ENCODE data around the gene SEMA3C. TPM values are rescaled to one million over a fixed set of nuclear protein-coding genes. Genes with fewer than 3 reads are reported as not detected.
A peak's percentile ranks its signal among the peaks of the same experiment; 100 is the strongest.

Gene SEMA3C
- total RNA-seq, 1 donor from 2014 or later = 71.7 TPM

DNA sequence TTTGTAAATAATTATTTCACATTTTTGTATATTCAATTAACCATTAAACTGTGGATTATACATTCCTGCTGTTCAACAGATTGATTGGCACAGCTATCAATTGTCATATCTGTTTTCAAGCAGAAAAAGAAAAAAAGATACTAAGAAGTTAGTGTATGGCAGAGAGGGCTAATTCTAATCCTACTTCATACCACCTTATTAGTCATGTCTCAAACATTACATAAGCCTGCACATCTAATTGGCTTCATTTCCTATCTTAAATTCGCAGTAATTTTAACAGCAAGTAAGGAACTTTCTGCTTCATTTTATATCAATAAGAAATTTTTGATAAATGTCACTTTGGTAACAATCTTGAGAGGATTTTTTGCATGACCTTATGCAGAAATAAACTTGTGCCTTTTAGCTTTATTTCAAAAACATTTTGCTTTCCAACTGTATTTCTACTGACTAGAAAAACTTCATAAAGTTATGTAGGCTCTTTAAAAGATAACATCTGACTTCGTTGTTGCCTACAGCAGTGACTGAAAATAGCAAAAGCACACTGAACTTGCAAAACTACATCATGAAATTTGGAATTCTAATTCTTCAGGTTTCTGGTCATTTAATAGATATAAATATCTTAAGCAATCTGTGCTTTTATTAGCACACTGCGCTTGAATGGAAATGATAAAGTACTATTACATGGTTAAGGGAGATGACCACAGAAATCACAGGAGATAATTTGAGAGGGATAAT lies 111.5 kb downstream of the SEMA3C start:
- ATAC-seq = no peak
- intact Hi-C loops (cut with micrococcal nuclease) = no loop called here

DNA sequence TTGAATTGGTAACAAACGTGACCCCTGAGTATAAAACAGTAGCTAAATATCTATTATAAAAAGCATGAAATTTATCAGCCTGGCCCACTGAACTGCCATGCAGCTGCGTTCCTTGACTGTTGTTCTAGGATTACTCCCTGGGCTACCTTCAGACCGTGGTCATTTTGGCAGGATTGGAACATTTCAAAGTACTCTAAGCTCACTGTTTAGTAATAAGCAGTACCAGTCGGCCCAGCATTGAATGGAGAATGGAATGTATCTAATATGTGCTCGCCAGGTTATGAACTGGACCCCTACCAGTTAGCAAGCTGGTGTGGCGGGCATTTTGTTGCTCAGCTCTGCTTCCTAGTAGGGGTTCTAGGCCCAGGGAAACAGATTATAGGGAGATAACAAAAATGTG lies 112.2 kb downstream of the SEMA3C start:
- ATAC-seq (peak; percentile 36), DNase-seq (no peak)
- intact Hi-C loops (cut with micrococcal nuclease) = no loop called here

More for the DNA sequence above, 111.5 kb downstream of the SEMA3C start:
- no peak for DNase-seq

DNA sequence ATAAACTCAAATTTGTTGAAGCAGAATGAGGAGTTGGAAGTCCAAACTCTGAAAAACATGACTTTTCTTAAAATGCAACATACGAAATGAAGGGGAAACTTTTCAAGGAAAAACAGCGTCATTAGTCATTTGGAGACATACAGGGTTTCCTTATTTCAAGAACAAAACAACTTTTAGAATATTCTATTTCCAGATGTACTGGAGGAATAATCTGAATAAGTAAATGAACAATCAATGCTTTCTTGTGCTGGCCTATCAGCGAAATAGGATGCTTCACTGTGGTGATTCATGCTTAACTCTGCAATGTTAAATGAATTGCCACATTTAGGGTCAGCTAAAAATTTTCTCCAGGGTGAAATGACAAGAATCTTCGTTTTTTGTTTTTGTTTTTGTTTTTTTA lies 114.3 kb downstream of the SEMA3C start:
- ATAC-seq = no peak
- intact Hi-C loops (cut with micrococcal nuclease) = no loop called here
- no peak for DNase-seq

DNA sequence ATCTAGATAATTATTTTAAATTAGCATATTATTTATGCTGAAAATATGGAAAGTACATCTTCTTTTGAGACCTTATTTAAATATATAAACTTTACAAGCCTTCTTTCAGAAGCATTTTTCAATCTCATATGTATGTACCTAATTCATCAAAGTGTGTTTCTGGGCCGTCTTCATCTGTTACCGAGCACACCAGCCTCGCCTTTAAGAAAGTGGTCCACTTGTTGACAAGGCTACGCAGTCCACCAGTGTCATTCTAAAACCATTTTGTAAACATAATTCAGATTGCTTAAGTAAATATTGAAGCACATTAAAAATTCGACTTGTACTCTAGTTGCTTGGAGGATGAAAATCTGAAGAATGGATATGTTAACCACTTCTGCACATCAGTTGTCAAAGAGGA lies 116.3 kb downstream of the SEMA3C start:
- ATAC-seq = no peak
- intact Hi-C loops (cut with micrococcal nuclease) = no loop called here
- no peak for DNase-seq

DNA sequence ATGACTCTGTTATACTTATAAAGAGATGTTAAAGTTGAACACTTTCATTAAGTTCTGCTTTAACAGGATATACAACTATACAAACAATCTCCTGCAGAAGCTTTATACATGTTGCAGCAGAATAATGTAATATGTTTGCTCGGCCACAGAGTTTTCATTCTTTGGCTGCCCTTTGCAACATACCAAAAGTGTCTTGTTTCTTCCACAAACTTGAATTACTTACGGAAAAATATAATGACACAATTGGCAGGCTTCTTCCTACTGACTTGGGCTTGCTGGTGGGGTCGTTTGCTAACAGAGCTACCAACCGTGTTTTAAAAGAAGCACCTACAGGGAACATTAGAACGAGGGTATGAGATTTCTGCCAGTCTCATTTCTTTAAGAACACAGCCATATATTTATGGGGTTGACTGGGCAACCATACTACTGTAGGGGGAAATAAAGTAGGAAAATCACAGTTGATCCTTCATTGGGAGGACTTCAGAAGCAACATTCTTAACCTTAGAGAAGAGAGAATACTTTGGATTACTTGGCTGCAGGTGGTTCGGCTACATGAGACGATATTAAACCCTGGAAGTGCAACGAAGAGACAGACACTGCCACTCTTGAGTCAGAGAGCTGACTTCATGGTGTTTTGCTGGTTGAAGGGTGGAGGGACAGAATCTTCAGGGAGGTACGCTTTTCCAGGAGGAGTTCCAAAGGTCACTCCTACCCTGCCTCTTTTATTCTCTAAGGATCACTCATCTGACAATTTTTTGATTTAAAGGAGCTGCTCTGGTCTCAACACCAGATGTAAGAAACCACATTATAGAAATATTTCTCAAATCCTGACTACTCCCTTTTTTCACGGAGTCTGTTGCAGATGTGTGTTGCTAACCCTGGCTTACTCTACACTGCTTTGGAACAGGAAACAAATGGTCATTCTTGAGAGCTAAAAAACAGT lies 123.9 kb downstream of the SEMA3C start:
- intact Hi-C loops (cut with micrococcal nuclease) = loop anchor here (10.0 kb wide), 1 partner anchor 90 kb away; no protein-coding TSS in a partner anchor
- peak; percentile 54 for ATAC-seq
- DNase-seq = no peak

DNA sequence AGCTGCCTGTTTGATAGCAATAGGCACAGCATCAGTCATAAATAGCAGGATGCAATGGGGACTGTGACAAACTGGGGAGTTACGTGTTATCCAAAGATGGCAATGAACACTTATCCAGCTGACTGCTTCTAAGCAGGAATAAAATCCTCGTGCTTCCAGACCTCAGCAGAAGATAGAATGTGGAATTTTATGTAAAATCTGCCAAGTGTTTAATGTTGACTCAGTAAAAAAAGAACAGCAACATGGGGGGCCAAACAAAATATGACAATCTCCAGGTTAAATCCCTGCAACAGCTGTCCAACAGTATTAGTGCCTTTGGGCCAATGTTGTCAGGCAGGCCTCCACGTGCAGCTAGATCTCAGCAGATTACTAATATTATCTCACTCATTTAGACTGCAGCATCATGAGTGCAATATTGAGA lies 127.3 kb downstream of the SEMA3C start:
- intact Hi-C loops (cut with micrococcal nuclease) = loop anchor here (10.0 kb wide), 1 partner anchor 93 kb away; no protein-coding TSS in a partner anchor

DNA sequence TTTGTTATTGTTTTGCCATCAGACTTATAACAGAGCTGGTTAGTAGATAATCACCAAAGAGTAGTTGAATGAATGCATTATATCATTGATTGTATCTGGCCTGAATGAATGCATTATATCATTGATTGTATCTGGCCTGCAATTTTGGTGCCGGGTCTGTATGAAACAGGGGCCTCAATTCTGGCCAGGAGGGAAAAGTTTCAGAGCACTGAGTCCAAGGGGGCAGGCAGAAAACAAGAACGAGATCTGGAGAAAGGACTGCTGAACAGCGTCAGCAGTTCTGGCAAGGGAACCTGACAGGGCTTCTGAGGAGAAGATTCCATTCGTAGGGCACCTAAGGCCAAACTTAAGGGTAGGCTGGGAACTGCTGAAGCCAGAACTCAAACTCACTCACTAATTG lies 128.0 kb downstream of the SEMA3C start:
- intact Hi-C loops (cut with micrococcal nuclease) = loop anchor here (10.0 kb wide), 1 partner anchor 94 kb away; no protein-coding TSS in a partner anchor
- ATAC-seq (peak; percentile 91), DNase-seq (peak; percentile 42)

More for the DNA sequence above, 127.3 kb downstream of the SEMA3C start:
- DNase-seq (no peak), ATAC-seq (peak; percentile 81)

DNA sequence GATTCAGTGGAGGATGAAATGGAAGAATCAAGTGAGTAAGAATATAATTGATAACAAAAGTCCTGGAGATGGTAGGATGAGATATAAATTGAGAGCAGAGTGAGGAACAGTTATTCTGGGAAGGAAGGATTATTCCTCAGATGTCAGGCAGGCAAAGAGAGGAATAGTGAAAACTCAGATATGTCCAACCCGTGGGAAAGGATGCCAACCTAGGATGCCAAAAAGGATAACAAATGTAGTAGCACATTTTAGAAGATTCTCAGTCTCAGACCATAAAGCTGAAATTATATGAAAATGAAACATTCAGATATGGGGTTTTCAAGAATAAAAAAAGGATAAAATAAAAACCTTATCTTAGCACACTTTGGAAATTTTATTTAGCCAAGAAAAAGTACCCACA lies 131.1 kb downstream of the SEMA3C start:
- intact Hi-C loops (cut with micrococcal nuclease) = no loop called here
- ATAC-seq (no peak), DNase-seq (no peak)

DNA sequence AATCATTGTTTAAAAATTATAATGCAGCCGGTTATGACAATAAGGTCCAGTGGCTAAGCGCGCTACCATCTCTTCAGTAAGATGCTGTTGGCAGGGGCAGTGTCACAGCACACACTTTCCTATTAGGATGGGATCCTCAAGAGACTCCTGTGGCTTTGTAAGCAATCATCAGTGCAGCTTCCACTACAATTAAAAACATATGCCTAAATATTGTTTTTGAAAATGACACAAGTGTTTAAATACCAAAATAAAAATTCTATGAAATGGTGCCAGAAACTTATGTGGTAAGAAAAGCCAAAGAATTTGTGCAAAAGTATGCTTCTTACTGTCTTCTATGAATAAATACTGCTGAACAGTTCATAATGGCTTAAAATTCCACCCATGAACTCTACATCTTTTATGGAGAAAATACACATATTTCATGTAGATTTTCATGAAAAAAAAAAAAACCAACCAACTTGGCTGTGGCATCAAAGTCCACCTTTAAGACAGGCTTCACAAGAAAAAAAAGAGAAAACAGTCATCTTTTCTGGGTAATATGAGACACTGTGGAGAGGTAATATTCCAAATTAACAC lies 132.8 kb downstream of the SEMA3C start:
- ATAC-seq (no peak), DNase-seq (no peak)
- intact Hi-C loops (cut with micrococcal nuclease) = no loop called here

DNA sequence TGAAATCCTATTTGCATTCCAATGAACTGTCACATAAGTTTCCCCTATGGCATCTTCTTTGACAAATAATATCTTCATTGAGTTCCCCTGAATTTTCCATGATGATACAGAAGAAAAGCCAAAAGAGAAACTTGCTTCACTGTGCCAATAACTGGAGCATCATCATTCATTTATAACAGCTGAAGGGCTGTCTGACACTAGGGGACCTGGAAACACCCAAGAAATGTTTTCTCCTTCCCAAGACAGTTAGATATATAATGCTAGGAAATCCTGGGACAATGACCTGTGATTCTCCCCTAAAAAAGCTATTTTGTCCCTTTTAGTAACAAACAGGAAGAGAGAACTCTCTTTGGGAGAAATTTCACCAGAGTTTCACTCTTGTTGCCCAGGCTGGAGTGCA lies 133.6 kb downstream of the SEMA3C start:
- ATAC-seq = no peak
- intact Hi-C loops (cut with micrococcal nuclease) = no loop called here
- no peak for DNase-seq

DNA sequence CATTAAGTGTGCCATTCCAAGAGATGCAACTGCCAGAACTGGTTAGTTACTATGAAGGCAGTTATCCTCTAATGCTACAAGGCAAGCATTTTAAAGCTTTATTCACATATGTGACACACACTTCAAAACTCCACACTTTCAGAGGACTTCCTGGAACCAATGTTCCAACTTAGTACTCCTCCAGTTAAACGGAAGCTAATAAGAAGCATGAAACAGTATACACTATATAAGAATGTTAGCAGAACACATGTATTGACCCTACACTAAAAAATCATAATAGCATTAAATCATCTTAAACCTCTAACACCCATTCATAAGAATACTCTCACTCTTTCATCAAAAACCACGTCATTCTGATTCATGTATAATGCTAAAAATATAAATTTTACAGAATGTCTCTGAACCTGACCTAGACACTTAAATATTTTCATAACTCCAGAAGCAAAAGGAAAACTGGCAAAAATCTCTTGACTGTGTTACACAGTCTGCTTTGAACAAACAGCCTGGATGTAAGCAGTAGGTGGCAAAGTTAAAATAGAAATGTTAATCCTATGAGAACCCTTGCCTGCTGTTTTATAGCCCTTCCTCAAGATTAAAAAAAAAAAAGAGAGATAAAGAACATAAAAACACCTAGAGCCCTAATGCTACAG lies 135.0 kb downstream of the SEMA3C start:
- intact Hi-C loops (cut with micrococcal nuclease) = no loop called here
- ATAC-seq (no peak), DNase-seq (no peak)

DNA sequence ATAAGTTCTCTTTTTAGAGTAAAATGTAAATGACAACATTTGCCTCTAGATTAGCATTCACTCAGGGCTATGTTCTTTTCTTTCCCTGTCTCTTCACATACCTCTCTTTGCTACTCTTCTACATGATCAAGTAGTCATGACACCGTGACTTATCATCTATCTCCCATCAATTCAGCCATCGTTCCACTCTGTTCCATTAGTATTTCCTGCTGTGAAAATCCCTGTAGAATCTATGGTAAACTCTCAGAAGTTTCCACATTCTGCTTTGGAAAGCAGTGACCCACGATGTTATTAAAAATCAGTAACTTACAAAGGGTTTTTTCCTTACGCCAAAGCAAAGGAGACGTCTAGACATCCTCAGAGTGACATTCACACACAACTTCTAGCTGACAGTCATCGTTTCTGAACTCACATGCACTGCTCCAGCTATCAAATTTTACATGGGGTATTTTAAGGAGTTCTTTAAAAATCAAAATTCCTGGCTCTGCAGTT lies 135.6 kb downstream of the SEMA3C start:
- intact Hi-C loops (cut with micrococcal nuclease) = no loop called here
- ATAC-seq (peak; percentile 12), DNase-seq (no peak)

DNA sequence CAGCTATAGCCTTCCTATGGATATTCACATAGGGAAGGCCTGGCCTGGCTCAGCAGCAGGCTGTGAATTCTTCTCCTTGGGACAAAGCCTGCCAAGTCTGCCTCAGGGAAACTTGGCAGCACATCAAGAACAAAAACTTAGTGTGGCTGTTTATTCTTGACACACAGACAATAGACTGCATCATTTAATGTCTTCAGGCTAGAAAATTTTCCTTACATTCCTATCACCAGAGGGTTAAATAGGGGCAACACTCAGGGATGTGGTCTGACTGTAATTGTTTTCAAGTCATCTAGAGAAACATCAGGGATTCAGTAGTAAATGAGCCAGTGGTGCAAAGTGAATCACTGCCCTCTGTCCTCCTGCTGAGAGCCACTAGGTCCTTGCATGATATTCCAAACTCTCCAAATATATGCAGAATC lies 137.3 kb downstream of the SEMA3C start:
- DNase-seq (peak; percentile 48), ATAC-seq (peak; percentile 91)
- intact Hi-C loops (cut with micrococcal nuclease) = no loop called here

DNA sequence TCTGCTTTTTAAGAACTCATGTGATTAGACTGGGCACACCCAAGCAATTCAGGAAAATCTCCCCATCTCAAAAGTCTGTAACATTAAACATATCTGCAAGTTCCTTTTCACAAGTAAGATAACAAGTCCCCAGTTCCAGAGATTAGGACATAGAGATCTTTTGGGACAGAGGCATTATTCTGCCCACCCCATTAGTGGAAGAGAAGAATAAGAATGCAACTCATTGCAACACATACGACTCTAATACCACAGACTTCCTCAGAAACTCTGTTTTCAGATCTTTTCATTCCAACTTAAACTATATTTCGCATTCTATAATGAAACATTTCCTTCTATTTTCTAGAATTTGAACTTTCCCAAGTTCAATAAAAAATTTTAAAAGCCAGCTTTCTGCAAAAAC lies 137.7 kb downstream of the SEMA3C start:
- intact Hi-C loops (cut with micrococcal nuclease) = no loop called here
- DNase-seq (no peak), ATAC-seq (peak; percentile 53)

DNA sequence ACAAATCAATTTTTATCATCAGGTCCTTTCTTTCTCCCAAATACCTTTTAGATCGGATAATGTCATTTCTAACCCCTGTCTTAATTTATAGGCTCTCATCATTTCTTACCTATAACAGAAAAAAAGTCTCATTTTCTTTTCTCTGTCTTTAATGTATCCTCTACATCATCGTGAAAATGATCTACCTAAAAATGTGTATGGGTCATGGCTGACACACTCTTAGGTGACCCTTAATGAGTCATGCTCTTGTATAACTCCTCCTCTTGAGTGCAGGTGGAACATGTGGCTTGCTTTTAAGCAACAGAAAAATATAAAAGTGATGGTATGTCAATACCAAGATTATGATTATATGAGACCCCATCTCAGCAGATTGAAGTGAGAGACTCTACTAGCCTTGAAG lies 139.4 kb downstream of the SEMA3C start:
- intact Hi-C loops (cut with micrococcal nuclease) = no loop called here
- DNase-seq (no peak), ATAC-seq (no peak)

DNA sequence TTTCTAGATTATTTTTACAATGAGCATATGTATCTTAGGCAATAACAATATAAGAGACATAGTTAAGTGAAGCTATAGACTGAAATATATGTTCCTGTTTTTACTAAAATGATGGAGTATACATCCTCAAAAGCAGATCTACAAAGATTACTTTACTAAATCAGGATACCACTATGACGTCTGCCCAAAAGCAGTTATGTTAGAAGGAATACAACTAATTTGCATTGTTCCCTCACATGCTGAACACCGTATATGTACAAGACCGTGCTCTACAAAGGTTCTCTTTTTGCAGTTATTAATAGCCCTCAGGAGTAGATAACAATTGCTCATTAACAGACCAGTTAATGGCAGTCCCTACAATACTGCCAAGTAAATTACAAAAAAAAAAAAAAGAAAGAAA lies 143.0 kb downstream of the SEMA3C start:
- peak; percentile 60 for ATAC-seq

DNA sequence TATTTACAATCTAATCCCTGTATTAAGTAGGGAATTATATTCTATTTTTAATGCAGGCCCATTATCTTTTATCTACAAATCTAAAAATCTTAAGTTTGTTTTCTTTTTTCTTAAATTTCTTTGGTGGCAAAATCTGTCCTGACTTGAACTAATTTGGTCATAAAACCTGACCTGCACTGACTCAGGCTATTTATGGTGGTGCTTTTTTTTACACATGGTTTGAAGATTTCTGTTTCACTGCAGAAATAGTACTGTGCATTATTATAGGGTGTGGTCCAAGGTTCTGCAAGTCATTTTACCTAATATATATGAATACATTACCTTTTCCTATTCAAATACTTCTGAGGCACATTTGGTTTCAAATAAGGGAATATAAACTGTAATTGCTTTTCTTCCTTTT lies 143.4 kb downstream of the SEMA3C start:
- ATAC-seq = no peak
- intact Hi-C loops (cut with micrococcal nuclease) = no loop called here
- DNase-seq = no peak

More for the DNA sequence above, 143.0 kb downstream of the SEMA3C start:
- no peak for DNase-seq
- intact Hi-C loops (cut with micrococcal nuclease) = no loop called here

DNA sequence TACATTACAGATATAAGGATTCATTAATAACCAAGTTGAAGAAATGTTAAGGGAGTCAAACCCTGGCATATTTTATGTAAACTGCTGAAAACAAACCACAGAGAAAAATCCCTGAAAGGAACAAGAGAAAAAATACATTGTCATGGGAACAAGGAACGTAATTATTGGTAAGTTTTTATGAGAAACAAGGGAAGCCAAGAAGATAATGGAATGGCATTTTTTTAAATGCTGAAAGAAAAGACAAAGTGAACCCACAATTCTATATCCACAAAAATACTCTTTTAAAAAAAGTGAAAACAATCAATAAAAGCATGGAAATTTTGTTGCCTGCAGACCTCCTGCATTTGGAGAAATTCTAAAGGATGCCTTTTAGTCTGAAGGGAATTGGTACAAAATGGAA lies 144.0 kb downstream of the SEMA3C start:
- intact Hi-C loops (cut with micrococcal nuclease) = no loop called here
- DNase-seq = no peak
- no peak for ATAC-seq
